Left lung (tissue), 10 donors: ENCODE results near the gene CCDC77. TPM values are rescaled to one million over a fixed set of nuclear protein-coding genes. Genes with fewer than 3 reads are reported as not detected.
A peak's percentile ranks its signal among the peaks of the same experiment; 100 is the strongest.
"Not testable (repeated sequence)": the region's sequence is repeated elsewhere in the genome, so short reads cannot be mapped to it uniquely, and the experiment has no call there.

Experiments
- ATAC-seq: fragments of 200-7000 bp; cut with Tn5 transposase; one replicate; pipeline ENCODE4 v1.9.1; 2020; ENCODE audit warnings: moderate library complexity
- DNase-seq, 4 donors: peaks; one replicate each; pipeline ENCODE4 v3.0.0-alpha.2; 2013 to 2020
- H3K27ac ChIP-seq, 2 donors: fragments of 200-600 bp; sonication (generic) in 1 of 2; one replicate each; pipeline versions ENCODE4 v1.5.0 to v1.8.0; 2020 to 2021
- H3K27me3 ChIP-seq, 2 donors: fragments of 200-600 bp; sonication (generic) in 1 of 2; one replicate each; pipeline versions ENCODE4 v1.5.0 to v1.8.0; 2020 to 2021
- H3K36me3 ChIP-seq, 2 donors: fragments of 200-600 bp; sonication (generic) in 1 of 2; one replicate each; pipeline versions ENCODE4 v1.5.0 to v1.8.0; 2020 to 2021
- H3K4me1 ChIP-seq, 2 donors: fragments of 200-600 bp; one replicate each; pipeline ENCODE4 v1.8.0; 2021
- H3K4me3 ChIP-seq, 2 donors: fragments of 200-600 bp; sonication (generic) in 1 of 2; one replicate each; pipeline versions ENCODE4 v1.5.0 to v1.8.0; 2020 to 2021; ENCODE audit warnings: mild to moderate bottlenecking in 1 of 2
- H3K9me3 ChIP-seq, 2 donors: fragments of 200-600 bp; sonication (generic) in 1 of 2; one replicate each; pipeline versions ENCODE4 v1.5.0 to v1.8.0; 2020 to 2021
- CTCF ChIP-seq, 2 donors: fragments of 200-600 bp; sonication (generic) in 1 of 2; IDR thresholded peaks; one replicate each; pipeline versions ENCODE4 v1.5.0 to v1.8.0; 2021; ENCODE audit warnings: antibody characterized with exemption in 2 of 2
- intact Hi-C, 2 donors: fragments of 100-400 bp; cut with DNase I; formaldehyde crosslinking; loops; one replicate each; pipeline versions ENCODE4 v1.11.2 to v1.14.2; 2022
- polyA plus RNA-seq, 6 donors: library from polyadenylated mRNA; unstranded; fragments of 120-200 nt; gene quantifications; one replicate each; pipeline ENCODE4 v1.2.1, GENCODE V29; 2013; ENCODE audit not compliant: insufficient read length in 6 of 6
- total RNA-seq, 2 donors: library from RNA; stranded (reverse); fragmentation: NEBNext Ultra II Directional; extraction: Animal tissue kit (Norgen Biotek cat#: 25700); gene quantifications; one replicate each; pipeline ENCODE4 v1.2.1, GENCODE V29; 2021
- donor health status: DM: no; HTN: yes; CAD: no.
- donor health status: DM: no; HTN: no; CAD: no.

Gene CCDC77
- total and polyA plus RNA-seq, 8 donors = 7.4 to 43.7 (median 28.0) TPM

DNA sequence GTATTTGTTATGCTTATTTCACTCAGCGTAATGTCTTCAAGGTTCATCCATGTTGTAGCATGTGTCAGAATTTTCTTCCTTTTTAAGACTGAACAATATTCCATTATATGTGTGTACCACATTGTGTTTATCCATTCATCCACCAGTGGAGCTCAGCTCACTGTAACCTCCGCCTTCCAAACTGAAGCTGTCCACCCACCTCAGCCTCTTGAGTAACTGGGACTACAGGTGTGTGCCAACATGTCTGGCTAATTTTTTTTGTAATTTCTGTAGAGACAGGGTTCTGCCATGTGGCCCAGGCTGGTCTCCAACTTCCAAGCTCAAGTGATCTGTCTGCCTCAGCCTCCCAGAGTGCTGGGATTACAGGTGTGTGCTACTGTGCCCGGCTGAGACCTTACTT is 21.1 kb downstream of the CCDC77 start:
- DNase-seq (no peak), ATAC-seq (no peak)
- Histone ChIP-seq H3K27me3 (no peaks in the 10 kb centered on the region), H3K4me3 (no peak overlapping the region), H3K27ac (no peak overlapping the region), H3K36me3 (peaks cover 0 to 49% of the 10 kb centered on the region in 2 donors), H3K4me1 (no peaks in the 10 kb centered on the region), H3K9me3 (no peaks in the 10 kb centered on the region)
- intact Hi-C loops = no loop called here
- no peak for TF ChIP-seq CTCF (IDR thresholded peaks at IDR 0.05)

GRCh38 chr12:435737-436136 is 34.3 kb downstream of the CCDC77 start:
- H3K36me3 ChIP-seq = peaks cover 0 to 75% of the 10 kb centered on the region in 2 donors
- ATAC-seq, H3K4me3 ChIP-seq, H3K4me1 ChIP-seq, H3K27me3 ChIP-seq, DNase-seq, H3K9me3 ChIP-seq, intact Hi-C loops, H3K27ac ChIP-seq: not testable (repeated sequence)

- Histone ChIP-seq H3K9me3 (no peaks in the 10 kb centered on the region), H3K27me3 (no peaks in the 10 kb centered on the region), H3K4me1 (no peaks in the 10 kb centered on the region), H3K4me3 (no peak overlapping the region), H3K36me3 (peaks cover 0 to 24% of the 10 kb centered on the region in 2 donors), H3K27ac (no peak overlapping the region)
- DNase-seq (peak in 2 of 4 donors; percentile 28 to 50), ATAC-seq (peak; percentile 74)
- intact Hi-C loops = no loop called here
- TF ChIP-seq CTCF (IDR thresholded peaks at IDR 0.05) = peak; percentile 66
Measured at GRCh38 chr12:442235-442884, 40.9 kb downstream of the CCDC77 start.

GRCh38 chr12:447141-447540 is 45.7 kb downstream of the CCDC77 start:
- H3K36me3 ChIP-seq = no peaks in the 10 kb centered on the region
- no peaks in the 10 kb centered on the region for H3K9me3 ChIP-seq
- H3K27me3 ChIP-seq = peaks cover 0 to 17% of the 10 kb centered on the region in 2 donors
- no peak overlapping the region for H3K27ac ChIP-seq
- intact Hi-C loops = no loop called here
- ATAC-seq (no peak), DNase-seq (no peak)
- TF ChIP-seq CTCF (IDR thresholded peaks at IDR 0.05) = no peak
- H3K4me3 ChIP-seq = no peak overlapping the region
- H3K4me1 ChIP-seq = no peaks in the 10 kb centered on the region

- intact Hi-C loops = no loop called here
- H3K27ac ChIP-seq = no peak overlapping the region
- no peak for TF ChIP-seq CTCF (IDR thresholded peaks at IDR 0.05)
- H3K4me3 ChIP-seq = no peak overlapping the region
- no peaks in the 10 kb centered on the region for H3K4me1 ChIP-seq
- H3K36me3 ChIP-seq = no peaks in the 10 kb centered on the region
- DNase-seq (no peak), ATAC-seq (no peak)
- H3K27me3 ChIP-seq = peaks cover 0 to 20% of the 10 kb centered on the region in 2 donors
- H3K9me3 ChIP-seq = no peaks in the 10 kb centered on the region
Measured at GRCh38 chr12:449203-449602, 47.8 kb downstream of the CCDC77 start.

DNA sequence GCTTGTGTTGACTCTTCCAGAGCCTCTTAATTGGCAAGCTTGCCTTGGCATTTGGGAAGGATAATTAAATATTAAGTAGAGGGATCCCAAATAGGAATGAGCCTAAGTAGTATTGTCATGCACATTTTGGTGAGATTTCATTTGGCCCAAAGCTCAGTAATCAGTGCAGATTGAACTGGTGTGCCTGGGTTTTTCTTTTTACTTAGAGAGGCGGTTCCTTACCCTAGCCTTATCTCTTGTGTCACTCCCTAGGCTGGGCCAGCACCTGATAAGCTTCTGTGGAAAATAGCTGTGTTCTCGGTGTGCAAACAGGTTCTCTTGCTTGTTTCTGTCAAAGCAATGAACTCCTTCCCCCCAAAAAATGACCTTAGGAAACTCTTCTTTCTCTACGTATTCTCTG is 49.0 kb downstream of the CCDC77 start:
- TF ChIP-seq CTCF (IDR thresholded peaks at IDR 0.05) = no peak
- Histone ChIP-seq H3K4me3 (no peak overlapping the region), H3K27ac (no peak overlapping the region), H3K36me3 (no peaks in the 10 kb centered on the region), H3K9me3 (no peaks in the 10 kb centered on the region), H3K4me1 (no peaks in the 10 kb centered on the region), H3K27me3 (peaks cover 0 to 20% of the 10 kb centered on the region in 2 donors)
- intact Hi-C loops = loop anchor here (5.0 to 10.0 kb wide), 2 partner anchors 94 to 97 kb away; no protein-coding TSS in a partner anchor
- no peak for DNase-seq
- no peak for ATAC-seq
